ENCODE results near the gene ZFR. TPM values are rescaled to one million over a fixed set of nuclear protein-coding genes. Genes with fewer than 3 reads are reported as not detected.

ZFR gene
- polyA plus RNA-seq, 1 donor (not counting 4 experiments of a cell fraction or from before 2014, with no cell fraction given) = 58.7 TPM

DNA sequence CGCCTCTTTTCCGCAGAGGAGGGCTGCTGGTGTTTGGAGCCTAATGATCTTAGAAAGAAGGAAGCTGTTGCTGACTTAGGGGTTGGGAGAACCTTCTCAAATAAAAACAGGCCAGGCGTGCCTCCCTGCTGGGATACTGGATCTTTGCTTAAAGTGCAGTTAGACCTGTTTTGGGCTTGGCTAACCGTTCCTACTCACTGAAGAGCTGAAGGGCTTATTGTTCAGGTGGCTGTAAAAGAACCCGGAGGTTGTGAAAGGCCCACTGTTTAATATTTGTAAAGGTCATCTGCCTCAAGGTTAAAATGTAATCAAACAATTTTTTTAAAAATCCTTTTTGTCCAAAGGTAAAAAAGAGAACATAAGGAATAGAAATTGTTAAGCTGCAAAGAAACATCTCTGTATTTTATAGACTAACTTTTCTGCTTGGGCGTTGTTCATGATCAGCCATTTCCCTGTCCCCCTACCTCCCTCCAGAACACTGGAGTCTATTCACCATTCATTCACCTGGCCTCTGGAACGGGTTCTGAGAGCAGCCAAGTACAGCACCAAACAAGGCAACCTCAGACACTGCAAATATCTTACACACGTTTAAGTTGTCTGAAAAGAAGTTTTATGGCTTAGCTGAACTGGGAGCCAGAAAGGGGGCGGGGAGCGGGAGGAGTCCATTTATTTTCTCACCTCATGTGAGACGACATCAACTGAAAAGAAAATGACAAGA, 113.2 kb downstream of the ZFR start:
- H2AFZ ChIP-seq (ENCODE audit: control insufficient read depth, low read length) = peak overlapping the region; percentile 19
- H3K9me1 ChIP-seq (ENCODE audit: control insufficient read depth, extremely low read depth, insufficient read depth, low read length) = no peaks in the 10 kb centered on the region
- H3K36me3 ChIP-seq (ENCODE audit: control insufficient read depth in 2 of 2, extremely low read depth in 1 of 2, insufficient read depth in 2 of 2, low read length in 2 of 2) = no peaks in the 10 kb centered on the region
- H4K20me1 ChIP-seq (ENCODE audit: control insufficient read depth, extremely low read depth, insufficient read depth, low read length) = no peaks in the 10 kb centered on the region
- H3K9me3 ChIP-seq (ENCODE audit: control insufficient read depth, low read depth, low read length) = no peaks in the 10 kb centered on the region
- H3K4me2 ChIP-seq (ENCODE audit: control insufficient read depth, extremely low read depth, insufficient read depth, low read depth, low read length) = no peak overlapping the region
- no peaks in the 10 kb centered on the region for H3K79me2 ChIP-seq (ENCODE audit: control insufficient read depth, insufficient read depth, low read length)
- DNase-seq (ENCODE audit: low read depth, low spot score) (no peak), FAIRE-seq (no peak)
- H3K4me3 ChIP-seq (ENCODE audit: control insufficient read depth in 2 of 3, extremely low read depth in 1 of 3, insufficient read depth in 2 of 3, low read depth in 1 of 3, low read length in 3 of 3) = no peak overlapping the region
- dilution Hi-C loops (cut with MboI; ENCODE audit: extremely low pct_ligation_motif_present, low sequenced_read_pairs) = no loop called here
- H3K4me1 ChIP-seq (ENCODE audit: control insufficient read depth, extremely low read depth, insufficient read depth, low read length) = peaks cover 3% of the 10 kb centered on the region
- no peak for TF ChIP-seq EZH2 (IDR thresholded peaks at IDR 0.05; ENCODE audit: low read length)
- TF ChIP-seq, protein P1, sequence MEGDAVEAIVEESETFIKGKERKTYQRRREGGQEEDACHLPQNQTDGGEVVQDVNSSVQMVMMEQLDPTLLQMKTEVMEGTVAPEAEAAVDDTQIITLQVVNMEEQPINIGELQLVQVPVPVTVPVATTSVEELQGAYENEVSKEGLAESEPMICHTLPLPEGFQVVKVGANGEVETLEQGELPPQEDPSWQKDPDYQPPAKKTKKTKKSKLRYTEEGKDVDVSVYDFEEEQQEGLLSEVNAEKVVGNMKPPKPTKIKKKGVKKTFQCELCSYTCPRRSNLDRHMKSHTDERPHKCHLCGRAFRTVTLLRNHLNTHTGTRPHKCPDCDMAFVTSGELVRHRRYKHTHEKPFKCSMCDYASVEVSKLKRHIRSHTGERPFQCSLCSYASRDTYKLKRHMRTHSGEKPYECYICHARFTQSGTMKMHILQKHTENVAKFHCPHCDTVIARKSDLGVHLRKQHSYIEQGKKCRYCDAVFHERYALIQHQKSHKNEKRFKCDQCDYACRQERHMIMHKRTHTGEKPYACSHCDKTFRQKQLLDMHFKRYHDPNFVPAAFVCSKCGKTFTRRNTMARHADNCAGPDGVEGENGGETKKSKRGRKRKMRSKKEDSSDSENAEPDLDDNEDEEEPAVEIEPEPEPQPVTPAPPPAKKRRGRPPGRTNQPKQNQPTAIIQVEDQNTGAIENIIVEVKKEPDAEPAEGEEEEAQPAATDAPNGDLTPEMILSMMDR (optimal IDR thresholded peaks at IDR 0.05 in 1 of 3, IDR thresholded peaks at IDR 0.05 in 1 of 3, conservative IDR thresholded peaks at IDR 0.05 in 1 of 3; ENCODE audit: extremely low read depth in 1 of 3, insufficient read depth in 2 of 3, low read length in 3 of 3) = no peak
- H3K9ac ChIP-seq (ENCODE audit: control insufficient read depth, extremely low read depth, insufficient read depth, low read length) = no peak overlapping the region
- H3K27ac ChIP-seq (ENCODE audit: control insufficient read depth, insufficient read depth, low read length) = no peak overlapping the region
- no peaks in the 10 kb centered on the region for H3K27me3 ChIP-seq (ENCODE audit: control insufficient read depth, extremely low read depth, insufficient read depth, low read length)

DNA sequence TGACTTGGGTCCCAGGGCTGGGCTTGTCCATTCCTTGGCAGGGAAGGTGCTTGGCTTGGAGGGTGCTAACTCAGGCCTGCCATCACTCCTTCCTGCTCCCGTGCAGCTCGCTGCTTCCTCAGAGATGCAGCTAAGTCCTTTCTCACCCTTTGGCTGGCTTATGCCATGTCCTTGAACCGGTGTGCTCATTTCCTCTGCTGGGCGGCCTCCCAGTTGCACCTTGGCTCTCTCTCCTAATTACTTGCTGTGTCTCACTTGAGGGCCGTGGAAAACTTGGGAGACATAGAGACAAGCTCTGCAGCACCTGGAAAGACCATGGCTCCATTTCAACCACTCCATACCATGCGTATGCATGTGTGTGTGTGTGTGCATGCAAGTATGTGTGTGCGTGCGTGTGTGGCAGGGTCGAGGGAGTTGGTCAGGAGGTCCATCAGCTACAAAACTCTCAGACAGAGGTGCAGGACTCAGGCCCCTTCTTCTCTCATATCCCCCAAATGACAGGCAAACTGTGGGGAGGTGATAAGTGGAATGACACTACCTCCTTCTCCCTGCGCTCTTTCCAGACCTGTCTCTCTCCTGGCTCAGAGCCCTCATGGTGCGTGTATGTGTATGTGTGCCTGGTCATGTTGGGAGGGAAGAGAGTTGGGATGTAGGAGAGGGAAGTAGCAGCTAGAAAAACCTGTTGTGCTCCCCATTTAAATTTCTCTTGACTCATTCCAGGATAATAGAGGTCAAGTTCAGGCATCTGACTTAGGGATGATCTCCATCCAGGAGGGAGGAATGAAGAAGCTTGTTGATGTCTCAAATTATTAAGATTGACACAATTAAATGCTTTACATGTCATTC, 114.2 kb downstream of the ZFR start:
- no peaks in the 10 kb centered on the region for H3K27me3 ChIP-seq (ENCODE audit: control insufficient read depth, extremely low read depth, insufficient read depth, low read length)
- H2AFZ ChIP-seq (ENCODE audit: control insufficient read depth, low read length) = no peak overlapping the region
- no peak overlapping the region for H3K9ac ChIP-seq (ENCODE audit: control insufficient read depth, extremely low read depth, insufficient read depth, low read length)
- FAIRE-seq (no peak), DNase-seq (ENCODE audit: low read depth, low spot score) (no peak)
- H3K4me1 ChIP-seq (ENCODE audit: control insufficient read depth, extremely low read depth, insufficient read depth, low read length) = peaks cover 3% of the 10 kb centered on the region
- no peak overlapping the region for H3K4me3 ChIP-seq (ENCODE audit: control insufficient read depth in 2 of 3, extremely low read depth in 1 of 3, insufficient read depth in 2 of 3, low read depth in 1 of 3, low read length in 3 of 3)
- H3K9me1 ChIP-seq (ENCODE audit: control insufficient read depth, extremely low read depth, insufficient read depth, low read length) = no peaks in the 10 kb centered on the region
- H3K27ac ChIP-seq (ENCODE audit: control insufficient read depth, insufficient read depth, low read length) = no peak overlapping the region
- no peak for TF ChIP-seq EZH2 (IDR thresholded peaks at IDR 0.05; ENCODE audit: low read length)
- TF ChIP-seq, protein P1 (optimal IDR thresholded peaks at IDR 0.05 in 1 of 3, IDR thresholded peaks at IDR 0.05 in 1 of 3, conservative IDR thresholded peaks at IDR 0.05 in 1 of 3; ENCODE audit: extremely low read depth in 1 of 3, insufficient read depth in 2 of 3, low read length in 3 of 3) = no peak
- no peaks in the 10 kb centered on the region for H3K79me2 ChIP-seq (ENCODE audit: control insufficient read depth, insufficient read depth, low read length)
- no peaks in the 10 kb centered on the region for H3K36me3 ChIP-seq (ENCODE audit: control insufficient read depth in 2 of 2, extremely low read depth in 1 of 2, insufficient read depth in 2 of 2, low read length in 2 of 2)
- dilution Hi-C loops (cut with MboI; ENCODE audit: extremely low pct_ligation_motif_present, low sequenced_read_pairs) = no loop called here
- H3K4me2 ChIP-seq (ENCODE audit: control insufficient read depth, extremely low read depth, insufficient read depth, low read depth, low read length) = no peak overlapping the region
- no peaks in the 10 kb centered on the region for H4K20me1 ChIP-seq (ENCODE audit: control insufficient read depth, extremely low read depth, insufficient read depth, low read length)
- no peaks in the 10 kb centered on the region for H3K9me3 ChIP-seq (ENCODE audit: control insufficient read depth, low read depth, low read length)

All from keratinocyte (primary cell).